GM12891 (cell line): ENCODE results near the gene SUMO3.

Source experiments
- POLR2A ChIP-seq: IDR thresholded peaks from 2 replicates; pipeline ENCODE4 v1.6.1; 2011; ENCODE audit warnings: low read depth, low read length, control low read depth
- SPI1 ChIP-seq: IDR thresholded peaks from 2 replicates; pipeline ENCODE4 v1.6.1; 2011; ENCODE audit warnings: low read depth, low read length, control low read depth
- TAF1 ChIP-seq: IDR thresholded peaks from 2 replicates; pipeline ENCODE4 v1.6.1; 2011; ENCODE audit warnings: low read depth, low read length, control low read depth

- no peak for TF ChIP-seq TAF1
- no peak for TF ChIP-seq SPI1
- TF ChIP-seq POLR2A, result no peak
Observed at GRCh38 chr21:44829507-44830092, 11.7 kb upstream of the SUMO3 start.
